Activated T-cell treated with anti-CD3 and anti-CD28 coated beads, Interleukin-2, amount 50 U/mL, for 1 hour (primary cell): Measurements from ENCODE around the gene MUC2.

ENCODE experiments used
- DNase-seq: peaks from one replicate; pipeline ENCODE4 v3.0.0-alpha.2; 2020

The MUC2 gene

DNA sequence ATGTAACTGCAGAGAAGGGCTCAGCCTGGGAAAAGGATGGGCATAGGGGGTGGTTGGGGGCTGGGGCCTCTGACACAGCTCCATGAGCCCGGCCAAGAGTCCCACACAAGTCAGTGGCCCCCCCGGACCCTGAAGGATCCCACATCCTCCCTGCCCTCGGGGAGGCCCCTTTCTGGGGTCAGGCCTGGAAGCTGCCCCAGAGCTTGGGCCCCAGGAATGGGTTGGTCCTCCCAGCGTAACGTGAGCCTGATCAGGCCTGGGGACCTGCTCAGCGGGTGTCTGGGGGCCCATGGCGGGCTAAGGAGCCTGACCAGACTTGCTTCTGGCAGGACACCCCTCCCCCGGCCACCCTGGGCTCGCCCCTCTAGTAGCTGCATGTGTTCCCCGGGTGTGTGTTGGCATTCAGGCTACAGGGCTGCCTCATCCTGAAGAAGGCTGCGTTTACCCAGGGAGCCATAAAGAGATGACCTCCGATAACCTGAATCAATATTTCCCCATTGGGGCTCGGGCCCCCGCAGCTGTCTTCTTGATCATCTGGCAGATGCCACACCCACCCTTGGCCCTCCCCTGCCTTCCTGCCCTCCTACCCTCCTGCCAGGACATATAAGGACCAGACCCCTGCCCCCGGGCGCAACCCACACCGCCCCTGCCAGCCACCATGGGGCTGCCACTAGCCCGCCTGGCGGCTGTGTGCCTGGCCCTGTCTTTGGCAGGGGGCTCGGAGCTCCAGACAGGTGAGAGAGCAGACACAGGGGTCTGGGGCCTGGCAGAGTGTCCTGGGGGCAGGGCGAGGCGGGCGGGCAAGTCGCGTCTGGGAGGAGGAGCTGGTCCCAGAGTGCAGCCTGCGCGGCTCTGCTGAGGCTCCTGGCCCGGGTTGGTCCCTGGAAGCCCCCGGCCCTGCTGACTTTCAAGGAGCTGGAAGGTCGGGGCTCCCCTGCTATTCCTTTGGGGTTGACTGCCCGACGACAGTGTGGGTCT lies at the start of gene MUC2:
MUC2 (plus strand) TSS at position 631 of the 978 bp plus-strand sequence.
- DNase-seq = peak; percentile 12

GRCh38 chr11:1025410-1026162 lies 49.1 kb upstream of the MUC2 start:
- DNase-seq = no peak

GRCh38 chr11:1026163-1026450 lies 48.6 kb upstream of the MUC2 start:
- DNase-seq = no peak

DNA sequence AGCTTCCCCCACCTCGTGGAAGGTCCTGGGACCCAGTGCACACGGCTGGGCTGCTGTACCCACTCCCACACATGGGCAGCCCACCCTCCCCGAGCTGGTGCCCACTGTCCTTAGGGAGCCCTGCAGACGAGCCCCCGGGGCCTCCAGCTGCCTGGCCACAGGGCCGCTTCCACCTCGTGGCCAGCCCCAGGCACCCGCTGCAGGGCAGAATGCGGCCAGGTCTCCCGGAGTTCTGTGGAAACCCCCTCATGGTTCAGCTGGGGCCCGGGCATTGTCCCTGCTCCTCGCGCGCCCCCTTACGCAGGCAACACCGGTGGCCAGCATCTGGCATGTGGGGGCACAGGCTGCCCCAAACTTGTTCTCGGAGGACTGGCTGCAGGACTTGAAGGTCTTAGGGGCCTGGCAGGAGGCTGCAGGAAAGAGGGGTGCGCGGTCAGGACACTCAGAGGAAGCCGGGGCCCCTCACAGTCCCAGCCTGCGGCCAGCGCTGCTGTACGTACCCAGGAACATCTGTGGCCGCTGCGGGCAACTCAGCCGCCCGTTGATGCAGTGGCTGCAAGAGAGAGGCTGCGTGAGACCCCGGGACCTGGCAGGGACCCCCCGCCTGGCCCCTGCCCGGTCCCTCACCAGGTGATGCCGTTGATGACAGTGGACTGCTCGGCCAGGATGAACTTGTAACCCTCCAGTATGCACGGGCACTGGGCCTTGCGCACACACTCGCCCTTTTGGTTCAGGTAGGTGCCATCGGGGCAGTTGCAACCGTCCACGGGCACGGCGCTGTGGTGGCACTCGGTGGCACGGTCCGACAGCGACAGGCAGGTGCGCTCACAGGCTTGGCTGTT lies 47.8 kb upstream of the MUC2 start:
- no peak for DNase-seq

DNA sequence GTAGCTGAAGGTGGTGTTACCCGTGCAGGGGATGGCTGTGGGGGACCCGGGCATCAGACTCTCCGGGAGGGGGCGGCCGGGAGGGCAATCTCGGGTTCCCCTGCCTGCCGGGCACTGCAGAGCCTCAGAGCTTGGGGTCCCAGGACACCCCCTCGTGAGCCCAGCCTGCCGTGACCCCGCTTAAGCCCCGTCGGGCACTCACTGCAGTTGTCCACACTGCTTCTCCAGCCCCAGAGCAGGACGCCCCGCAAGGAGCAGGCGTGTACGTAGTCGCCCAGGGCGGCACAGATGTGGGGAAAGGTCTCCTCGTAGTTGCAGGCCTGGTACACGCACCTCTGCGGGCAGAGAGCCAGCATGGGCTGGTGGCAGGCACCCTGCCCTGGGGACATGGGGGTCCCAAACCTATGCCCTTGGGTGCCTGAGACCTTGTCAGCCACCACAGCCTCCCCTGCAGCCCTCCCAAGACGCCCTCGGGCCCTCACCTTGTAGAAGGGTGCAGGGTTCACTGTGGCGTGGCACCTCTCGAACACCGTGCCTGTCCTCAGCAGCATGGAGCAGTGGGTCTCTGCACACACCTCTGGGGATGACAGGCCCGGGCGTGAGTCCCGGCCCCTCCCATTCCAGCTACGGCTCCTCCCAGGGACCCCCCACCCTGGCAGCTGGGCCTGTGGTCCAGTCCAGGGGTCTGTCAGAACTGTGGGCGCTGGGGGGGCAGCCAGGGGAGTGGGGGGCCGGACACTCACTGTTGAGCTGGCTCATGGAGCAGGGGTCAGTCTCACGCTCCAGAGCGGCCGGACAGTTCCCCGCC lies 47.0 kb upstream of the MUC2 start:
- DNase-seq = no peak

GRCh38 chr11:1028291-1028540 lies 46.5 kb upstream of the MUC2 start:
- no peak for DNase-seq

DNA sequence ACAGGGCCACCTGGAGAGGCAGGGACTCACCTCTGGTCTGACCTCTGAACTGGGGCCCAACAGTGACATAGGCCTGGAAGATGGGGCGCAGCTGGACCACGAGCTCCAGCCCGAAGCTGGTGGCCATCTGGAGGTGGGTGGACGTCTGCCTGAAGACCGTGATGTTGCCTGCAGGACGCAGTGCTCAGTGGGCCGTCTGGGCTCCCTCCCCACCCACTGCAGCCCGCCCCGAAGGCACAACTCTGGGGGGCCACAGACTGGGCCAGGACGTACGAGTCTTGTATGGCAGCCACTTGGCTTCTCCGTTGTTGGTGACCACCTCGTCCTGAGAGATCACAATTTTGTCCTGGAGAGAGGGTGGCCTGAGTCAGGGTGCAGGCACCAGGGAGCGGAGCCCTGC lies 46.1 kb upstream of the MUC2 start:
- DNase-seq = no peak

DNA sequence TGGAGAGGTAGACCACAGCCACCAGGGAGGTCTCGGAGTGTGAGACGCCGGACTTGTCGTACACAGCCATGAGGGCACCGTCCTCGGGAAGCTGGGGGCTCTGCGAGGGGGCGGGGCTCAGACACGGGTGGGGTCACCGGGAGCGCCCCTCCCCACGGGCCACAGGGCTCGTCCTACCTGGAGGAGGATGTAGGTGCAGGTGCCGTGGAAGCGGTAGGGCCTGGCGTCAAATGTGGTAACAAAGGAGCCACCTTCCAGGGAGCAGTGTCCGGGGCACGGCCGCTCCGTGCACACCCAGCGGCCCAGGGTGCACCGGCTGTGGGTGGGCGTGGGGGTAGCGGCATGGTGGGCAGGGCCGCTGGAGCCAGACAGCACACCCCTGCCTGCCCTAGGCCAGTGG lies 45.6 kb upstream of the MUC2 start:
- no peak for DNase-seq

DNA sequence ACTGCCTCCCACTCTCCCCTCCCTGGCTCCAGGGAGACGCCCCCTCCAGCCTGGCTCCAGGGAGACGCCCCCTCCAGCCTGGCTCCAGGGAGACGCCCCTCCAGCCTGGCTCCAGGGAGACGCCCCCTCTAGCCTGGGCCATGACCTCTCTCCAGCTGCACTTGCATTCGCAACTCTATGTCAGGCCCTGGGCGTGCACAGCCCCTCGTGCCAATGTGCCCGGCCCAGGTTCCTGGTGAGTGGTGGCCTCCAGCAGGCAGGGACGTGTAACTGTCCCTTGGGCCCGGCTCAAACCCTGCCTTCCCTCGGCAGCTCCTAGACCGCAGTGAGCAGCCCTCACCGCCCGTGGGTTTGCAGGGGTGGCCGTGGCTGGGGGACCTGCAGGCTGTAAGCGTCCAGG lies 45.0 kb upstream of the MUC2 start:
- no peak for DNase-seq

DNA sequence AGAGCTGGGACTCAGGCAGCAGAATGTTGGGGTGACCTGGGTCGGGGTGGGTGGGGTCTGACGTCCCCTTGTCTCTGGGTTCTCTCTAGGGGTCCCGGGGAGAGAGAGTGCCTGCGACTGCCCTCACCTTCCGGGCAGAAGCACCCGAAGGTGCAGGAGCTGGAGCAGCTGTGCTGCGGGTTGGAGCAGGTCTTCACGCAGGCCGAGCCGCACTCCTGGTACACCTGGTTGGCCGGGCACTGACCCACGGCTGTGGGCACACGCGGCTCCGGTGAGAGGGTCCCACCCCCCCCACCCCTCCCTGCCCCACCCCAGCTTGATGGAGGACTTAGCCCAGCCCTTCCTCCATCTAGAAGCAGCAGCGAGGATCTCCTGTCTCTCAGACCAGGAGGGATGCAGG lies 44.6 kb upstream of the MUC2 start:
- DNase-seq = no peak

- DNase-seq = no peak
These were observed 44.1 kb upstream of the MUC2 start for GRCh38 chr11:1030556-1030955.

- no peak for DNase-seq
These were observed 43.4 kb upstream of the MUC2 start for GRCh38 chr11:1031121-1031899.

DNA sequence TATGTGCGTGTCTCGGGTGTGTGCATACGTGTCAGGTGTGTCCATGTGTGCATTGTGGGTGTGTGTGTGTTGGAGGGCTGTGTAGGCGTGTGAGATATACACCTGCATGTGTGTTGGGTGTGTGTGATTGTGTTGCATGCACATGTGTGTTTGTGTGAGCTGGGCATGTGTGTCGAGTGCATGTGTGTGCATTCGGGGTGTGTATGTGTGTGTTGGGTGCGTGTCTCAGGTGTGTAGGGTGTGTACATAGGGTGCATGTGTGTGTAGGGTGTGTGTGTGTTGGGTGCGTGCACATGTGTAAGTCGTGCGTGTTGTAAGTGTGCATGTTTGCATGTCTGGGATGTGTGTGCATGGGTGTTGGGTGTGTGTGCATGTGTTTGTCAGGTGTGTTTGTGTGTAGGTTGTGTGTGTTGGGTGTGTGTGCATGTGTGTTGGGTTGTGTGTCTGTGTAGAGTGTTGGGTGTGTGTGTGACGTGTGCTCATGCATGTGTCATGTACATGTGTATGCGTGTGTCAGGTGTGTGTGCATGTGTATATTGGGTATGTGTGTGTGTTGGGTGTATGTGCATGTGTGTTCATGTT lies 42.3 kb upstream of the MUC2 start:
- no peak for DNase-seq

GRCh38 chr11:1033016-1033798 lies 41.5 kb upstream of the MUC2 start:
- no peak for DNase-seq

DNA sequence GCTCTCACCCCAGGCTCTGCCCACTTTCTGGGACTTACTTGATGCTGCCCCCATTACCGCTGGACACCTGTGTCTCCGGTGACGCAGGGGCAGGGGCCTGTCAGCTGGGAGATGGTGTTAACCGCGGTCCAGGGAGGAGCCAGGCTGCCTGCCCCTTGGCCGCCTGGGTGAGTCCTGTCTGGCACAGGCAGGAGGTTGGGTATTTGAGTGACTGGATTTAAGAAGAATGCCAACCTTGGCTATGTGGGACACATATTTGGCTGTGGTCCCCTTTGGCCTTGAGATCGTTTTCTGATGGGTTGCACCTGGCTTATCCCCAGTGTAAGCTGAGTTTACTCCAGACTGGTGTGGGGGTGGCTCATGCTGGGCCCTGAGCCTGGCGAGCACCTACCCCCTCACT lies 40.7 kb upstream of the MUC2 start:
- DNase-seq = no peak

- DNase-seq = no peak
These were observed 40.0 kb upstream of the MUC2 start for GRCh38 chr11:1034456-1035295.

DNA sequence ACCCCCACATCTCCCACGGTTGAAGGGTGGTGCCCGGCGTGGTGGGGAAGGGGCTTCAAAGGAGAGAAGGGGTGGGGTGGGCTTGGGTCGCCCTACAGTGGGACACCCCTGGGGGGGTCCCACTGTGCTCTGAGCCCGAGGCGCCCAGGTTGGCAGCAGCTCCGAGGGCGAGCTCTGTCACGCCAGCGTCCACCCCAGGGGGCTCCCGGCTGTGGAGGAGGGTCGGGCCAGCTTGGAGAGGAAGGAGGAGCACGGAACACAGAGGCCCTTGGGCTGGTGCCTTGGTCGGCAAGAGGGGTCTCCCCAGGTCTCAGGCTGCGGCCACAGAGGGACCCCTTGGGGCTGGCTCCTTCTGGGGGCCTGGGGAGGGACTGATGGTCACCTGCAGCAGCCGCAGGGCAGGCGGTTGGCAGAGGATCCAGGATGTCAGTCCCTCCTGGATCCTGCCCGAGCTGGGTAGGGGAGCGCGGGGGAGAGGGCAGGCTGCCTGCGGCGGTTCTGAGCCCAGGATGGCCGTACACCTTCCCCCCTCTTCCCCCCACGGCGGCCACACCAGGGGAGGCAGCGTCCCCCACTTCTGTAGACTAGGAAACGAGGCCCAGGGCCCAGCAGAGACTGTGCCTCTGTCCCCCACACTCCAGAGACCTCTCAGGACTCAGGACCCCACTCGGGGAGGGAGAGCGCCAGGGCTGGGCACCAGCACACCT lies 38.9 kb upstream of the MUC2 start:
- DNase-seq = no peak

- DNase-seq = no peak
These were observed 38.3 kb upstream of the MUC2 start, which contains the start of gene MUC6 for GRCh38 chr11:1036303-1036923. Gene MUC6 (minus strand): TSS chr11:1036718. CDS start chr11:1036655, 63 bp downstream.

- no peak for DNase-seq
These were observed 37.7 kb upstream of the MUC2 start for GRCh38 chr11:1036931-1037330.
